Activated CD4-positive, alpha-beta T cell treated with anti-CD3 and anti-CD28 coated beads, Interleukin-2, amount 10 ng/mL, durations not matched to agents 7 days and 5 days (primary cell): Measurements from ENCODE around the gene SLC26A1. TPM values are rescaled to one million over a fixed set of nuclear protein-coding genes. Genes with fewer than 3 reads are reported as not detected.
A peak's percentile ranks its signal among the peaks of the same experiment; 100 is the strongest.

Experiments used
- CTCF ChIA-PET: fragments of 350-600 bp; sonication (Branson Sonifier 250); formaldehyde crosslinking; loops from one replicate; lab custom pipeline; 2021; ENCODE audit warnings: antibody characterized with exemption; lab: Charles Lee
- POLR2A ChIA-PET: fragments of 350-600 bp; sonication (Branson Sonifier 250); formaldehyde crosslinking; loops from one replicate; lab custom pipeline; 2021; ENCODE audit warnings: antibody characterized with exemption; lab: Charles Lee
- DNase-seq: peaks from one replicate; pipeline ENCODE4 v3.0.0-alpha.2; 2020
- H3K27ac Mint-ChIP-seq: one replicate; pipeline ENCODE4 v1.8.0; 2021; ENCODE audit warnings: mild to moderate bottlenecking, moderate library complexity, mixed read lengths
- H3K27me3 Mint-ChIP-seq: one replicate; pipeline ENCODE4 v1.8.0; 2021; ENCODE audit warnings: mixed read lengths
- H3K36me3 Mint-ChIP-seq: one replicate; pipeline ENCODE4 v1.8.0; 2021; ENCODE audit warnings: low read depth, mixed read lengths
- H3K4me1 Mint-ChIP-seq: one replicate; pipeline ENCODE4 v1.8.0; 2021; ENCODE audit warnings: mixed read lengths
- H3K4me3 Mint-ChIP-seq: one replicate; pipeline ENCODE4 v1.8.0; 2021; ENCODE audit warnings: mild to moderate bottlenecking, moderate library complexity, mixed read lengths
- H3K9me3 Mint-ChIP-seq: one replicate; pipeline ENCODE4 v1.8.0; 2021; ENCODE audit warnings: mixed read lengths
- total RNA-seq, 2 experiments: library from RNA; stranded (reverse); gene quantifications; one replicate each; pipeline ENCODE4 v1.2.3, GENCODE V29; 2021

Gene SLC26A1
- total RNA-seq, 2 experiments from 2014 or later, result 0.17 to 0.48 TPM

DNA sequence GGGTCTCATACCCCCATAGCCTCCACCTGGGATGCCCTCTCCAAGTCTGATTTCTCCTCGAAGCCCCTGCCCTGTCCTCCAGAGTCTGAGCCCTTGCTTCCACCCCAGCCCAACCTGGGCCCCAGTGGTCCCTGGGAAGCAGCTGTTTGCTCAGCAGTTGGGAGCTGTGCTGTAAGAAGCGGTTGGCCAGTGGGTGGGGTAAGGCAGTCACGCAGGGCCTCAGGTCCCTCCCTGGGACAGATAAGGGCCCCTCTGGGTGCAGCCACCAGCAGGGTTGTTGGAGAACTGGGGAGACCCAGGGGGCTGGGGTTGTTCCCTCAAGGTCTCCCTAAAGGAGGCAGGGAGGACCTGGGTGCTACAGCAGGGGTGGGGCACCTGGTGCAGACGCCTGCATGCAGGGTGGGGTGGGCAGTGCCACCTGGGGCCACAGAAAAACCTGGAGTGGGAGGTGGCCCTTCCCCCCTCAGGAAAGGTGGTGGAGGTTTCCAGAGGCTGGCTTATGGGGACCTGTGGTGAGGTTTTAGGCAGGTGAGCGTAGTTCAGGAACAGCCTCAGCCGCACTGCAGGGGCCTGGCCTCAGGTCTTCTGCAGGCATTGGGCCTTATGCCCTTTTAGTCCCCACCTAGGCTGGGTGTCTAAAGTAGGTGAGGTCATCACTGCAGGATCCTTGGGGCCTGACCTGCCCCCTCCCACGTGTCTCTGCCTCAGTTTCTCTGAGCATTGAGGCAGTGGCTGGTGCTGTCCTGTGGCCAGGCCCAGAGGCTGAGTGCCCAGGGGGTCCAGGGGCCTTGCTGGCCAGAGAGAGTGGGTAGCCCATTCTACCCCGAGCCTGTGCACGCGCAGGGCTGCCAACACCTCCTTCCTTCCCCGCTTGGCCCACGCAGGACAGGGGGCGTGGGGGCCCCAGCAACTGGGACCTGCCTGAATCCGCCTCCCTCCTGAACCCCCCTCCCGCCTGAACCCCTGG, 3.1 kb upstream of the SLC26A1 start:
- Mint-ChIP-seq H3K9me3 (no peaks in the 10 kb centered on the region), H3K36me3 (no peaks in the 10 kb centered on the region), H3K4me3 (no peak overlapping the region), H3K27ac (no peak overlapping the region), H3K27me3 (peaks cover 28% of the 10 kb centered on the region), H3K4me1 (no peaks in the 10 kb centered on the region)
- DNase-seq, result no peak
- CTCF ChIA-PET, result no interaction called here
- POLR2A ChIA-PET, result no interaction called here

DNA sequence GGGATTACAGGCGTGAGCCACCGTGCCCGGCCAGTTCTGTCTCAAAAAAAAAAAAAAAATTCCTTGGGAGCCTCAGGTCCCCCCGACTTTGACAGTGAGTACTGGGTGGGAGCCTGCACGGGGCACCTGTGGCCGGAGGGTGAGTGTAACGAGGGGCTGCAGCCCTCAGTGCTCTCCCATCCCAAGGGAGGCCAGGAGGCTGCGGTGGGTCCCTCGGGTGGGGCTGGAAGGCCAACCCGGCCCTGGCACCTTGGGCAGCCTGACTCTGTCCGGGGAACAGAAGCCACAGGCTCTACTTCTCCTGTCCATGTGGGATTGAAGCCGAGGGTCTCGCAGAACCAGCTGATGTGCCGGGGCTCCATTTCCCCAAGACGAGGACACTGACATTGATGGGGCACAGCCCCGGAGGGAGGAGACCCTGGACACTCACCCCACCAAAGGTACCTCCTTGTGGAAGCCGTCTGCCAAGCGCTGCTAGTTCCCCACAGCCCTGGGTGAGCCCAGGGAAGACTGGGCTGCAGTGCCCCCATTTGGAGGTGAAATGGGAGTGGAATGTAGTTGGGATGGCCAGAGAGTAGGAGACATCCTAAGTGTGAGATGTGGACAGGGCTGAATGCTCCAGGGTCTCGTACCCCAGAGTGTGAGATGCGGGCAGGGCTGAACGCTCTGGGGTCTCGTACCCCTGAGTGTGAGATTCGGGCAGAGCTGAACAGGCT, 2.3 kb upstream of the SLC26A1 start:
- ChIA-PET POLR2A (no interaction called here), CTCF (no interaction called here)
- no peaks in the 10 kb centered on the region for H3K9me3 Mint-ChIP-seq
- peaks cover 24% of the 10 kb centered on the region for H3K27me3 Mint-ChIP-seq
- no peak for DNase-seq
- no peak overlapping the region for H3K27ac Mint-ChIP-seq
- no peak overlapping the region for H3K4me3 Mint-ChIP-seq
- no peaks in the 10 kb centered on the region for H3K36me3 Mint-ChIP-seq
- H3K4me1 Mint-ChIP-seq, result no peaks in the 10 kb centered on the region

DNA sequence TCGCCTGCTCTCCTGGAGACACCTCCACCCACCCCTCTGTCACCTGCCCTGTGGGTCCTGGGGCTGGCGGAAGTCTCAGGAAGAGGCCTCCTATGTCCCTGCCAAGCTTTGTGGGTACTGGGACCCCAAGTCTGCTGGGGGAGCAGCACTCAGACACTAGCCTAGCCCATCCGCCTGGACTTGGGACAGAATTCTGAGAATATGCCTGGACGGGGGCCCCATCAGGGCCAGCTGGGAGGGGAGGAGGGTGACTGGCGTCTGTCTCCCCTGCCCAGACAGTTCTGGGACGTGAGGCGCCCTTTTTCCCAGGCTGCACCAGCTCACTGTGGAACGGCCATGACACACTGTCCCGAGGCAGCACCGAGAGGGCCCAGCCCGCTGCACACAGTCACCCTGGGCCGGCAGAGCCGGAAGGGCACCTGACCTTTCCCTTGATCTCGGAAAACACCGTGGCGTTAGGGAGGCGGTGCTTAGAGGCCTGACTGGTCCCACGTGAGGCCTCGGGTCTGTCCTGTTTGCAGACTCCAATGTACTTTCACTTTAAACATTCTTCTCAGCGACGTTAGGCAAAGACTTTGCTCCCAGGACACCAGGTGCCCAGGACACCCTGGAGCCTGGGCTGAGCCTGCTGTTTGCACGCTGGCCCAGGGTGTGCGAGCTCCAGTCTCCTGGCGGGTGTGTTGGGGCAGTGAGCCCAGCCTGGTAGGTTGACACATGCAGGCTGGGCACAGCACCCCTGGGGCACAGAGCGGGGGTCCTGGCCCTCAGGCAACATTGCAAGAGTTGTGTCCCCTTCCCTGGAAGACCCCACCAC, 700 bp downstream of the SLC26A1 start:
- ChIA-PET POLR2A (no interaction called here), CTCF (no interaction called here)
- no peak for DNase-seq
- Mint-ChIP-seq H3K9me3 (no peaks in the 10 kb centered on the region), H3K36me3 (no peaks in the 10 kb centered on the region), H3K27ac (no peak overlapping the region), H3K4me1 (peaks cover 6% of the 10 kb centered on the region), H3K27me3 (peaks cover 9% of the 10 kb centered on the region), H3K4me3 (no peak overlapping the region)

DNA sequence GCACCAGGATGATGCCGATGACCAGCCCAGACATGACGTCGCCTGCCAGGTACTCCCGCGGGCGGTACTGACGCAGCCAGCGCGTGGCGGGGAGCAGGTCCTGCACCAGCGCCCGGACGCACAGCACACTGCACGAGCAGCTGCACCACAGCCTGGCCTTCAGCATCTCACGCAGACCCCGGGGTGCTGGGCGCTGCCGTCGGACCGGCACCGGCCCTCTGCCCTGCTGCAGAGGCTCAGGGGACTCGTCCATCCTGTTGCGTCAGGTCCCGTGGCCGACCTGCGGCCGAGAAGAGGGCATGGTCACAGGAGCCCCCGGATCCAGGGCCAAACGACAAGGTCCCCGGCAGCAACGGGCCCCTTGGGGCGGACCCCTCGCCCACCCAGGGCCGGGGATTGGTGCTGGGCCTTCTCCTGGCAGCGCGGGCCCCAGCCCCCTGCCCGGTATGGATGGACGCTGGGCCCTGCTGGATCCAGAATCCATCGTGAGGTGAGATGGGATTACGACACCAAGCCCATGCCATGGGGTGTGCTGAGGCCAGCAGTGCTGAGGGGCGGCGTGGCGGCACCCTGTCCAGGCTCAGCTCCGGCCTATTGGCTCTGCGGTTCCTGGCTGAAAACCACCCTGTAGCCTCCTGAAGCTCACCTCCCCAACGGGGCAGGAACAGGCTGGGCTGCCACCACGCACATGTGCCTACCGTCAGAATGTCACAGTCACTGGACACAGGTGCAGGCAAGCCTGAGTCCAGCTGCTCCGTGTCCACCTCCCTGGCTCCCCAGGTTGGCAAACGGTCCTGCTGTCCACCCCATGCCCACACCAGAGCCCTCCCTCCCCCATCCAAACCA, 1.5 kb downstream of the SLC26A1 start:
- POLR2A ChIA-PET, result no interaction called here
- CTCF ChIA-PET, result no interaction called here
- Mint-ChIP-seq H3K4me1 (peaks cover 7% of the 10 kb centered on the region), H3K27me3 (peaks cover 5% of the 10 kb centered on the region), H3K9me3 (no peaks in the 10 kb centered on the region), H3K36me3 (no peaks in the 10 kb centered on the region), H3K4me3 (no peak overlapping the region), H3K27ac (no peak overlapping the region)
- DNase-seq, result no peak

DNA sequence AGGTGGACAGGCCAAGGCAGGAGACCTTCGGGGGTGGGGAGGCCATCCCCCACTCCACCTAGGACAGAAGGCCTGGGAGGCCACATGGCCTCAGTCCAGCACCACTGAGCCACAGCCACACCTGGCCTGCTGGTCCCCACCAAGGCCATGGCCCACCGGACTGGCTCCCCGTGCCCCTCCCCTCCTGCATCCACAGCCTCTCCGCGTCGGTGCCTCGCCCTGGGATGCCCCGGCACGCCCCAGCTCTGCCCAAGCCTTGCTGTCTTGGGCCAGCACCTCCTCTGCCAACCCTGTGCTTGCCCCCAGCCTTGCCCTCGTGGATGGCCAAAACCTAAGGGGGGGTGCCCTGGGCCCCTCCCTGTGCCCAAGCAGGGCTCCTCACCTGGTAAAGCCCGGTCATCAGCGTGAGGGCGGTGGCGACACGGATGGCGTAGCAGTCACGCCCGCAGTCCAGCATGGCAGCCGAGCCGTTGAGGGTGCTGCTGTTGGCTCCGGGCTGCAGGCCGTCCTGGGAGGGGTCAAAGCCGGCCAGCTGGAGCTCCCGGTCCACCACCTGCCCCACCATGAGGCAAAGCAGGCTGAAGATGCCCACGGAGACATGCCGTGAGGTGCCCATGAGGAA, 2.3 kb downstream of the SLC26A1 start:
- no peak overlapping the region for H3K4me3 Mint-ChIP-seq
- H3K4me1 Mint-ChIP-seq, result peaks cover 14% of the 10 kb centered on the region
- H3K27me3 Mint-ChIP-seq, result no peaks in the 10 kb centered on the region
- POLR2A ChIA-PET, result no interaction called here
- H3K27ac Mint-ChIP-seq, result no peak overlapping the region
- no peak for DNase-seq
- no peaks in the 10 kb centered on the region for H3K9me3 Mint-ChIP-seq
- H3K36me3 Mint-ChIP-seq, result no peaks in the 10 kb centered on the region
- CTCF ChIA-PET, result no interaction called here

DNA sequence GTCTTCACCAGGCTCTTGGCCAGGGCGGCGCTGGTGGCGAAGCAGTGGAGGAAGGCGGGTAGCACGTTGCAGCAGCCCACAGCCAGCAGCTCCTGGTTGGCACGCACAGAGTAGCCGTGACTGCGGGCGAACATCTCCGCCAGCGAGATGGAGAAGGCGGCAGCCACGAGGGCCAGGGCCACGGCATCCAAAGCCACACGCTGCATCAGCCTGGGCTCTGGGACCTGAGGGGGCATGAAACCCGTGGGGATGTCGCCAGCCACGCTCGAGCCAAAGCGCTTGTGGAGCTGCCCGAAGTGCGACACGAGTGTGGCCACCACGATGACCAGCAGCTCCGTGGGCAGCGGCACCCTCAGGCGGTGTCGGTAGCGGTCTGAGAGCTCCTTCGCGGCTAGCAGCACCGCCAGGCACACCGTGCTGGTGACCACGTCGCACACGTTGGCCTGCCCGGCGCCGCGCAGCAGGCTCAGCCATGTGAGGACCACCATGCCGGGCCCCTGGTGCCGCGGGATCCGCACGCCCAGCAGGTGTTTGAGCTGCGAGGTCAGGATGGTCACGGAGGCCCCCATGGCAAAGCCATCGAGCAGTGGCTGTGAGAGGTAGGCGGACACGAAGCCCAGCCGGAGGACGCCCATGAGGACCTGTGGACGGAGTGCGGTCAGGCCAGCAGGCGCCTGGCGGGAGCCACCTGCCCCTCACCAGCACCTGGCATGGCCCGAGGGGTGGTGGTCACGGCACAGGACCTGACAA, 3.3 kb downstream of the SLC26A1 start:
- peaks cover 22% of the 10 kb centered on the region for H3K4me1 Mint-ChIP-seq
- no peaks in the 10 kb centered on the region for H3K9me3 Mint-ChIP-seq
- H3K4me3 Mint-ChIP-seq, result no peak overlapping the region
- POLR2A ChIA-PET, result no interaction called here
- no peaks in the 10 kb centered on the region for H3K36me3 Mint-ChIP-seq
- DNase-seq, result no peak
- H3K27ac Mint-ChIP-seq, result no peak overlapping the region
- CTCF ChIA-PET, result no interaction called here
- no peaks in the 10 kb centered on the region for H3K27me3 Mint-ChIP-seq

DNA sequence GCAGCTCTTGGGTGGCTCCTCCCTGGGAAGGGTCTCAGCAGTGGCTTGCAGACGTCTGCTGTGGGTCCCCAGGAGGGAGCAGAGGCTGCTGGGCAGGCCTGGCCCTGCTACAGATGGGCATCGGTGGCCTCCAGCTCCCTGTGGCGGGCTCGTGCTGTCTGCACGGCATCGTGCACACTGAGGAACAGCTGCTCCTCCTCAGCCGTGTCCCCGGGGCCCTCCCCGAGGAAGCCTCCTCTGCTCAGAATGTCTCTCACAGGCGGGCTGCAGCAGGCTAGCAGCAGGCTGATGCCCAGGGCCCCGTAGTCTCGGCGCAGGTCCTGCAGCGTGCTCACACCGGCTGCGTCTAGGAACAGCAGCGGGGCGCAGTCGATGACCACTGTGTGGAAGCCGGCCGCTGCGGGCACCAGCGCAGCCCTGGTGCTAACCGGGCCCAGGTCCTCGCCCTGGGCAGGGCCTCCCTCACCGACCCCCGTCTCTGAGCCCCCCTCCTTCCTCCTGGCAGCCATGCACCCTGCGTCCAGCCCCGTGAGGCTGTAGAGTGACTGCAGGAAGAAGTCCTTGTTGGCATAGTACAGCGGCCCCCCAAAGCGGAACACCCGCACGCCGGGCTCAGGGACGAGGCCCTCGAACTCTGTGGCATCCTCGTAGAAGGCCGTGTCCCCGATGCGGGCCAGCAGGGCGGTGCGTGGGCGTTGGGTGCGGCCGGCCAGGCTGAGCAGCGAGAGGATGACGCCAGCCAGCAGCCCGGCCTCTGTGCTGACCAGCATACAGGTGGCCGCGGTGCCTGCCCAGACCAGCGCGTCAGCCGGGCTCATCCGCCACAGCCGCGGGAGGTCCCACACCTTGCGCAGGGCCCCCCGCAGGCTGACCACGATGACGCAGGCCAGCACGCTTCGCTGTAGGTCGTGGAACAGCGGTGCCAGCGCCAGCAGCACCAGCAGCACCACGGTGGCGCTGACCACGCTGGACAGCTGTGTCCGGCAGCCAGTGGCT, 4.2 kb downstream of the SLC26A1 start:
- H3K27ac Mint-ChIP-seq, result no peak overlapping the region
- no peaks in the 10 kb centered on the region for H3K9me3 Mint-ChIP-seq
- H3K36me3 Mint-ChIP-seq, result no peaks in the 10 kb centered on the region
- H3K27me3 Mint-ChIP-seq, result no peaks in the 10 kb centered on the region
- no peak overlapping the region for H3K4me3 Mint-ChIP-seq
- H3K4me1 Mint-ChIP-seq, result peaks cover 26% of the 10 kb centered on the region
- DNase-seq, result no peak
- ChIA-PET CTCF (no interaction called here), POLR2A (no interaction called here)

DNA sequence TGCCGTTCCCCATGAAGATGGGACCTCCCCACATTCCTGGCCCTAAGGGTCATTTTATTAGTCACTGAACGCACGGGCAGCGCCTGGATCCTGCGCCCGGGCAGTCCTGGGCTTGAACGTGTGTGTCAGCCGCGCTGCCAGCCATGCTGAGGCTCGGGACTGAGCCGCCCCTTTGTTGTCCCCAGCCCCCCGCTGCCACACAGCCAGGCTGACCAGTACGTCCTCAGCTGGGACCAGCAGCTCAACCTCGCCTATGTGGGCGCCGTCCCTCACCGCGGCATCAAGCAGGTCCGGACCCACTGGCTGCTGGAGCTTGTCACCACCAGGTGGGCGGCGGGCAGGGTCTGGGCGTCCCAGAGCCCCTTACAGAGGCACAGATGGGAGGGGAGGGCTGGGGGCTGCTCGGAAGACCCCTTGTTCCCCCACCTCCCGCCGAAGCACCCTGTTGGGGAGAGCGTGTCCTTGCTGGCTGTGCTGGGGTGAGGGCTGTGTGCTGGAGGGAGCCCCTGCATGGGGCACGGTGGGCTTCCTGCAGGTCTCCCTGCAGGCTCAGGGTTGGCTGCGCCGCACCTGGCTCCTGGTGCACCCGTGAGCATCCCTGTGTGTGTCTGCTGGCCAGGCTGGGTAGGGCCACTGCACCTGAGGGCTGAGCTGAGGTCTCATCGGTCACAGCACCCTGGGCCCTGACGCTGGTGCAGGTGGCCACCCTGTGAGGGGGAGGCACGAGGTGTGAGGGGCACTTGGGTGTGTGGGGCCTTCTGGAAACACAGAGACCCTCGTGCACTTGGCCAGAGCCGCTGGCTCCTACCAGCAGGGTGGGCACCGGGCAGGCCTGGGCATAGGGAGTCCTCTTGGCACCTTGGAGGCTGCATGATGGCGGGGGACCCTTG, 5.3 kb downstream of the SLC26A1 start:
- Mint-ChIP-seq H3K36me3 (no peaks in the 10 kb centered on the region), H3K9me3 (no peaks in the 10 kb centered on the region), H3K4me3 (peak overlapping the region; percentile 74), H3K27ac (peak overlapping the region; percentile 72), H3K27me3 (no peaks in the 10 kb centered on the region), H3K4me1 (peaks cover 26% of the 10 kb centered on the region)
- POLR2A ChIA-PET, result interaction anchor here (1.6 kb wide), 1 partner anchor 222 kb away, joined by 8 read pairs; no protein-coding TSS in a partner anchor
- CTCF ChIA-PET, result interaction anchor here (1.2 to 1.7 kb wide), 3 partner anchors 13 to 246 kb away, joined by 3 to 10 read pairs (median 5); no protein-coding TSS in a partner anchor
- no peak for DNase-seq

DNA sequence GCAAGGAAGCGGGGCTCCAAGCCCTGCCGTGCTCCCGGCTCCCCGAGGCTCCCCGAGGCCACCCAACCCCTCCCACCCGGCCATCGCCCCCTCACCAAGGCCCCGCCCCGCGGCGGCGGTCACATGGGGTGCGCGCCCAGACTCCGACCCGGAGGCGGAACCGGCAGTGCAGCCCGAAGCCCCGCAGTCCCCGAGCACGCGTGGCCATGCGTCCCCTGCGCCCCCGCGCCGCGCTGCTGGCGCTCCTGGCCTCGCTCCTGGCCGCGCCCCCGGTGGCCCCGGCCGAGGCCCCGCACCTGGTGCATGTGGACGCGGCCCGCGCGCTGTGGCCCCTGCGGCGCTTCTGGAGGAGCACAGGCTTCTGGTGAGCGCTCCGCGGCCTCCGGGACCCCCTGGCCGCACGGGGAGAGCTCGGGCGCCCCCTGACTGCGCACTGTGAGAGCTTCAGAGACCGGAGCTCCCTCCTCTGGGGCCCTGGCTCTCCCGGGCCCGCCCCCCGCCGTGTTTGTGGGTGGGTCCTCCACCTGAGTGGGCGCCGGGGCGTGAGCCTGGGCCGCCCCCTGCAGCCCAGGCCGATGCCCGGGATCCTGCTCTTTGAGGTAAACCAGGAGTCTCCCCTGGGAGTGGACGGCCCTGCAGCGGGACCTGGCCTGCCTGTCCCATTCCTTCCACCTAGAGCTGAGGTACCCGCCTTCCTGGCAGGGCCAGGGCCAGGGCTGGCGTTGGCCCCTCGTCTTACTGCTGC, 6.2 kb downstream of the SLC26A1 start, which contains the start of gene IDUA:
Gene IDUA (plus strand): TSS at position 166 of the 745 bp plus-strand sequence. CDS start 41 bp downstream, at position 207.
- Mint-ChIP-seq H3K4me1 (peaks cover 26% of the 10 kb centered on the region), H3K27me3 (no peaks in the 10 kb centered on the region), H3K27ac (peak within 1 kb of the TSS; percentile 76), H3K36me3 (no peaks in the 10 kb centered on the region), H3K9me3 (no peaks in the 10 kb centered on the region), H3K4me3 (peak within 1 kb of the TSS; percentile 81)
- DNase-seq, result peak; percentile 88
- POLR2A ChIA-PET, result interaction anchor here (1.6 kb wide), 1 partner anchor 221 kb away, joined by 8 read pairs; no protein-coding TSS in a partner anchor
- CTCF ChIA-PET, result interaction anchor here (1.2 to 1.7 kb wide), 4 partner anchors 14 to 245 kb away, joined by 3 to 10 read pairs (median 4); no protein-coding TSS in a partner anchor
